ENCODE data around the gene RASAL2. TPM values are rescaled to one million over a fixed set of nuclear protein-coding genes. Genes with fewer than 3 reads are reported as not detected.
"Not testable (repeated sequence)": the region's sequence is repeated elsewhere in the genome, so short reads cannot be mapped to it uniquely, and the experiment has no call there.

Gene RASAL2
- total RNA-seq, 1 experiment from 2014 or later = 6.9 TPM

DNA sequence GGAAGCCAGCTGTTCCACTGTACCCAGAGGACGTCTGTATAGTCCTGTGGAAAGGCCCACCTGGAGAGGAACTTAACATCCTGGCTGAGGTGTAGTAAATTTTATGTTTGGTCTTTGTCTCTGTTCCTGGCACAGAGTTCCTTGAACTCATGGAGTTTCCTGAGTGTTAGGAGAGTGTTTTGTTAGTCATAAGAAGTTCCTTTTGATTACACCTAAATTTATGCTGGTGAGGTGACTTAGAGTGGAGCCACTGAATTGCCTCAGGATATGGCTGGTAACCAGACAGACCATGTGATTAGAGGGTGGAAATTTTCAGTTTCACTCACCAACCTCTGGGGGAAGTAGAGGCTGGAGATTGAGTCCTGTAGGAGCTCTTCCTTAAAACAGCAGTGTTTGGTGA is 57.9 kb downstream of the RASAL2 start:
- no peak for DNase-seq (ENCODE audit: extremely low read depth, low read depth)

DNA sequence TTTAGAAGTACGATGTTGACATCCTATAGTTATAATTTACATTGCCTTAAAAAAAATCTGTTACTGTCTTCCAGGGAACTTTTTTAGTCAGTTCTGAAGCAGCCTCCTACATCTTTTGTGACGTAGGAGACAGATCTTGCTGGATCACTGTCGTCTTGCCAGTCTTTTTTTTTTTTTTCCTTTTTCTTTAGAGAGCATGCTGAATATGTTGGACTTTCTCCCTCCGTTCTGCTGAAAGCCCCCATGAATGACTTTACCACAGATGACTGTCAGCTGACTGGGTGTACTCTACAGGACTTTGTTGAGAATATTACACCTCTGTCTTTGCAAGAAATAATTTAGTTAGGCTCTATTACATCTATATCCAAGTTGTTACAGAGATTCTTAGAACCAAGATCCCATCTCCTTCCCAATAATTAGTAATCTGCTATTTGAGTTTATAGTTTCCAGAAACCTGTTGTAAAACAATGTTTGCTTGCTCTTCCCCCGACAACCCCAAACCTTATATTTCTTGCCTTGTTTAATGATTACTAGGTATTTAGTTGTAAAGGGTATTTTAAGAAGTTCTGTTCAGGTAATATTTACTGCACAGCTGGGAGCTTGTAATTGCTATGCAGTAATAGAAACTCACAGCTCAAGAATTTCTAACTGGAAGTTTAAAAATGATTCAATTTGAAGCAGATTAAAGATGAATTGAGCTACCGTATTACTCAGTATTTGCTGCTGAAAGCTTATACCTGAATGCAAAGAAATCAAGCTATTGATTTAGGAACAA is 61.8 kb downstream of the RASAL2 start:
- no peak for DNase-seq (ENCODE audit: extremely low read depth, low read depth)

- no peak for DNase-seq (ENCODE audit: extremely low read depth, low read depth)
Measured at GRCh38 chr1:178160736-178161475, 67.0 kb downstream of the RASAL2 start.

GRCh38 chr1:178161516-178161915 is 67.6 kb downstream of the RASAL2 start:
- no peak for DNase-seq (ENCODE audit: extremely low read depth, low read depth)

- DNase-seq (ENCODE audit: extremely low read depth, low read depth) = no peak
Measured at GRCh38 chr1:178165196-178165595, 71.3 kb downstream of the RASAL2 start.

DNA sequence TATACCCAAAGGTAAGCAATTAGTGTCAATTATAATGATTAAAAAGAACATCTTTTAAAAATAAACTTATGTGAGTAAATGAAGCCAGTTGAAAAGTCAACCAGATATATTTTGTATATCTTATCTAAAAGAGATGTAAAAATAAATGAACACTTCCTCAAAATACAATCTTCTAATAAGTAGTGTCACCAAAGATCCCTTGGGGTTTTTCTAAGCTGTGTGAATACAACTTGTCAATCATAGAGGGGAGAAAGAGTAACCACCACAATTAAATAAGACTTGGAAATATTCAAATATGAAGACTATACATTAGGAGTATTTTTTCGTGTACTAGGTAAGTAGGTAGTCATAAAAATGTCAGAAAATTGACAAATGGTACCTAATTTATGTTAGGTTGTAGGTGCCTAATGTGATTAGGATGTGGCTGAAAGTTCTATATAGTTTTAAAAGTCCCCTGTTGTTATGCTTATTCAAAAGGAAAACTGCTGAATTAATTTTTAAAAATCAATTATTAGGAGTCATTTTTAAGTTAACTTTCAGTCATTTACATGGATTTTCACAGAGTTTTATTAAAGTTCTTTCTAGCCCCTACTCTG is 72.6 kb downstream of the RASAL2 start:
- DNase-seq (ENCODE audit: extremely low read depth, low read depth) = no peak

GRCh38 chr1:178168536-178168935 is 74.6 kb downstream of the RASAL2 start:
- no peak for DNase-seq (ENCODE audit: extremely low read depth, low read depth)

- DNase-seq (ENCODE audit: extremely low read depth, low read depth) = no peak
Measured at GRCh38 chr1:178169649-178170048, 75.7 kb downstream of the RASAL2 start.

DNA sequence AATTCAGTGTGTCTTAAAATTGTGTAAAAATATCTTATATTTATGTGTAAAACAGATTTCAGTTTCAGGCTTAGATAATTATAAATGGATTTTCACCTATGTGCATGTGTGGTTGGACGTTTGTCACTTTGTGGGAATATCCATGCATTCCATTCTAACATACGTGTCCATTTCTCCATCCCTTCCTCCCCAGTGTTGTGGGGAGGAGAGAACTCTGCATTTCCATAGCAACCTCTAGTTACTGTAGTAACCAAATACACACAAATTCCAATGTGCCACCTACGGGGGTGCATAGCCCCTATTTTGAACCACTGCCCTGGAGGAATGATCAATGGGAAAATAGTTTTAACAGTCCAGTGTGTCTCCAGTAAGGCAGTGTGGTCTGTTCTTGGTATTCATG is 79.0 kb downstream of the RASAL2 start:
- DNase-seq (ENCODE audit: extremely low read depth, low read depth) = no peak

DNA sequence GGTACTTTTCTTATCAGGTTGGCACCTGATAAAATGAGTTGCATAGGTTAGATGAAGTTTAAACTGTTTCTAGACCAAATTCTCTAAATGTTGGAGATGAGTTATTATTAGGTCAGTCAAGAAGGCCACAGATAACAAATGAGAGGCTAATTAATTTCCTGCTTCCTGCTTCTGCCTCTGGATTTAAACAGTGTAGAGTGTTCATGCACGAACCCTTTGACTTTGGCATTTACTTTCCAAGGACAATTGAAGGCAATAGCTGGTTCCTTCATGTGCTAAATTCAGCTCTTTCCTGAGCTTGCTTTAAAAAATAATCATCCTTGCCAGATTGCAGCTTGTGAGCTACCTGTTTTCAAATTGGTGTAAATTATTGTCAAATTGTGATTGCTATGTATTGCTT is 80.6 kb downstream of the RASAL2 start:
- DNase-seq (ENCODE audit: extremely low read depth, low read depth) = no peak

DNA sequence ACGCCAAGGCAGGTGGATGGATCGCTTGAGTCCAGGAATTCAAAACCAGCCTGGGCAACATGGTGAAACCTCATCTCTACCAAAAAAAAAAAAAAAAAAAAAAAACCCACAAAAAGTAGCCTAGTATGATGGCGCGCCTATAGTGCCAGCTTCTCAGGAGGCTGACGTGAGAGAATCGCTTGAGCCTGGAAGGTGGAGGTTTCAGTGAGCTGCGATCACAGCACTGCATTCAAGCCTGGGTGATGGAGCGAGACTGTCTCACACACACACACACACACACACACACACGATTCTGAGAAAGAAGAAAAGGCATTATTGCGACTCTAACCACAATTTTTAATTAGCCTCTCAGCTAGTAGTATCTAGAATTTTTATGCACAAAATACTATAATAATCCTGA is 86.5 kb downstream of the RASAL2 start:
- DNase-seq (ENCODE audit: extremely low read depth, low read depth) = no peak

DNA sequence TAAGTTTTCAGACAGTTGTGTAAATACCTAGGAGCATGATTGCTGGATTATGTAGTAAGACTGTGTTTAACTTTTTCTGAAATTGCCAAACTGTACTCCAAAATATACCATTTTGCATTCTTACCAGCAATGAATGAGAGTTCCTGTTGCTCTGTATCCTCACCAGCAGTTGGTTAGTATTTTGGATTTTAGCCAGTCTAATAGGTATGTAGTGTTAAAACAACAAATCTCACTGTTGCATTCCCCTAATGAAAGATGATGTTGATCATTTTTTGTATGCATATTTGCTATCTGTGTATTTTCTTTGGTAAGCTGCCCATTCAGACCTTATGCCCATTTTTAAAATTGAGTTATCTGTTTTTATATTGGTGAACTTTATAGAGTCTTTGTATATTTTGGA is 89.9 kb downstream of the RASAL2 start:
- DNase-seq (ENCODE audit: extremely low read depth, low read depth) = no peak

DNA sequence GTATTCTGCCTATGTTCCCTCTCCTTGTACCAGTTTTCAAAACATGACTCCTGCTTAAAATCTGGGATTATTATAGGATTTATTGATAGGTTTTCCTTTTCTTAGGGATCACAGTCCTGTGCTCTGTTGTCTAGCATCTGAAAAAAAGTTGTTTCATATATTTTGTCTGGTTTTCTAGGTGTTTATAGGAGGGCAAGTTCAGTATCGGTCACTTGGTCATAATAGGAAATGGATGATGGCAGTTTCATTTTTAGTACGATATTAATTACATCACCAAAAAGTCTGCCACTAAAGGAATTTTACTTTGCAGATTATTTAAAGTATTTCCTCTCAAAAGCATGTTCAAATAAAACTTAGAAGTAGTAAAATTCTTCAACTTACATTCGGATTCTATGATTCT is 94.4 kb downstream of the RASAL2 start:
- no peak for DNase-seq (ENCODE audit: extremely low read depth, low read depth)

DNA sequence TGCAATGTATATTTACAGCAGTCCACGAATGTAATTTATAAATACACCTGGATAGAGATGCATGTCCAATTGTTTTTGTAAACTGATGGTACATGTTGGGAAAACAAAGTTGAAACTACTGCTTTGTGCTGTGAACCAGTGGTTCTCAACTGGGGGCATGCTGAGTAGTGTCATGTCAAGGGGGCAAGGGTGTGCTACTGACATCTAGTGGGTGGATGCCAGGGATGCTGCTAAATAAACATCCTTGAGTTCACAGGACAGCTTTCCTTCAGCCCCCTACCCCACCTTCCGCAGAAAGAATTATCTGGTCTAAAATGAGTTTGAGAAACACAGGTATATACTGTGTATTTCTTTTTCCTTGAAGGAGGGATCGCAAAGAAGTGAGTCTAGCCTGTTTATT is 95.9 kb downstream of the RASAL2 start:
- DNase-seq (ENCODE audit: extremely low read depth, low read depth) = peak; percentile 47

DNA sequence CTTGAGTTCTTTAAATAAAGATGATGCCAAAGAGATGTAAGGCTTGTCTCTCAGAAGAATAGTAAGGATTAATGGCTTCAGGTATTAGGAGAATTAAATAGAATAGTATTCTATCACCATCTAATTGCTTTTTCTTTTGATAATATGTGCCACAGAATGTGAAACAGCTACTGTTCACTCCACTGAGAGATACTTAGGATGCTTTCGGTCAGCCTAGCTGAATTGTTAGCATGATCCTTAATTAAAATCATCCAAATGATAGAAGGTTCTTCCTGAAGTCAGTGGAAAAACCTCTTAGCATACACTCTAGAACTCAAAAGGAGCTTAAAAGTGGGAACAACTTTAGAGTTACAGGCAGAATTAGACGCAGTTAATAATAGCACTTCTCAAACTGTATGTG is 97.0 kb downstream of the RASAL2 start:
- DNase-seq (ENCODE audit: extremely low read depth, low read depth) = no peak

DNA sequence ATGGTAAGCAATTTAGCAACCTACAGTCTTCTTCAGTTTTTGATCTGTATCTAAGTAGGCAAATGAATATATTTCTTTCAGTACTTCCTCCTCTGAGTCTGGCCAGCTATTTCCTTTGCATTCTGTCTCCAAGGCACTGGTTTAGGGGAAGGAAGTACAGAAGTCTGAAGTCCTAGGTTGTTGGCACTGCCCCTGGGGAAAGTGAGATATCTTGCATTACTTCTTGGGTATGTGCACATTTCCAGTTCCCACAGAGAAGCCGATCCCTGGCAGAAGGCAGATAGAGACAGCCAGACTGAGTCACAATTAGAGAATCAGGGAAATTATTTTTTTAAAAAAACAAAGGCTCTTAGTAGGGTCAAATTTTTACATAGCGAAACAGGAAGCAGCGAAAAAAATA is 98.8 kb downstream of the RASAL2 start:
- DNase-seq (ENCODE audit: extremely low read depth, low read depth) = no peak

DNA sequence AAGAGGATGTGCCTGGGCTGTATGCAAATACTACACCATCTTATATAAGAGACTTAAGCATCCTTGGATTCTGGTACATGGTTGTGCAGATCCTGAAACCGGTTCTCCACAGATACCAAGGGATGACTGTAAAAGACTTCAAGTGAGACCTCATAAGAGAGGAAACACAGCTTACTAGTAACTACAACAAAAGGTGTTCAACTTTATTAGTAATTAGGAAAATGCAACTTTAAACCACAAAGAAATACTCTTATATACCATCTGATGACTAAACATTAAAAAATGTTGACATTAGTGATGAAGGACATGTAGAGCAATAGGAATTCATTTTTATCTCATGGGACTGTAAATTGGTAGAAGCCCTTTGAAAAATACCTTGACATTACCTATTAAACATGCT is 102.7 kb downstream of the RASAL2 start:
- DNase-seq (ENCODE audit: extremely low read depth, low read depth) = no peak

DNA sequence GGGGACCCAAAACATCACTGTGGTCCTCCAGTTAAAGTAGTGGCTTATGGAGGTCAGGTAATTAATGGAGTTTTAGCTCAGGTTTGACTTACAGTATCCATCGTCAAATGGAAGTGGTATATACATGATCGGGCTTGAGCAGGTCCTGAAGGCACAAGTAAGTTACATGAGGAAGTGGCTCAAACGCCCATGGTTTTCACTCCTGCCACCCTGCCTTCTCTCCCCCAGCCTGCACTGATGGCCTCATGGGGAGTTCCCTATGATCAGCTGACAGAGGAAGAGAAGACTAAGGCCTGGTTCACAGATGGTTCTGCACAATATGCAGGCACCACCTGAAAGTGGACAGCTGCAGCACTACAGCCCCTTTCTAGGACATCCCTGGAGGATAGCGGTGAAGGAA is 108.2 kb downstream of the RASAL2 start:
- DNase-seq (ENCODE audit: extremely low read depth, low read depth) = not testable (repeated sequence)

DNA sequence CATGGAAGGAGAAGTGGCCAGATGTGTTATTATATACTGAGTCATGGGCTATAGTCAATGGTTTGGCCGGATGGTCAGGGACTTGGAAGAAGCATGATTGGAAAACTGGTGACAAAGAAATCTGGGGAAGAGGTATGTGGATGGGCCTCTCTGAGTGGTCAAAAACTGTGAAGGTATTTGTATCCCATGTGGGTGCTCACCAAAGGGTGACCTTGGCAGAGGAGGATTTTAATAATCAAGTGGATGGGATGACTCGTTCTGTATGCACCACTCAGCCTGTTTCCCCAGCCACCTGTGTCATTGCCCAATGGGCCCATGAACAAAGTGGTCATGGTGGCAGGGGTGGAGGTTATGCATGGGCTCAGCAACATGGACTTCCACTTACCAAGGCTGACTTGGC is 108.6 kb downstream of the RASAL2 start:
- DNase-seq (ENCODE audit: extremely low read depth, low read depth) = not testable (repeated sequence)

- DNase-seq (ENCODE audit: extremely low read depth, low read depth) = not testable (repeated sequence)
Measured at GRCh38 chr1:178208269-178208856, 114.5 kb downstream of the RASAL2 start.

GRCh38 chr1:178209935-178210334 is 116.0 kb downstream of the RASAL2 start:
- no peak for DNase-seq (ENCODE audit: extremely low read depth, low read depth)

Data from NCI-H460 (cell line).